Mucosa of rectum (tissue), 2 donors: ENCODE results near the gene AANAT.
"Not testable (repeated sequence)": the region's sequence is repeated elsewhere in the genome, so short reads cannot be mapped to it uniquely, and the experiment has no call there.

Source experiments
- H3K27ac ChIP-seq, 2 donors: one replicate each; pipeline ENCODE4 v1.7.0; 2013; ENCODE audit warnings: inconsistent platforms in 2 of 2, low read depth in 2 of 2, low read length in 2 of 2
- H3K27me3 ChIP-seq, 2 donors: one replicate each; pipeline ENCODE4 v1.7.0; 2013; ENCODE audit warnings: low read length in 2 of 2; ENCODE audit not compliant: control insufficient read depth in 2 of 2, insufficient read depth in 2 of 2
- H3K36me3 ChIP-seq, 2 donors: one replicate each; pipeline ENCODE4 v1.7.0; 2013; ENCODE audit warnings: low read length in 2 of 2; ENCODE audit not compliant: control insufficient read depth in 2 of 2, insufficient read depth in 2 of 2
- H3K4me1 ChIP-seq, 2 donors: one replicate each; pipeline ENCODE4 v1.7.0; 2013; ENCODE audit warnings: low read length in 2 of 2, mild to moderate bottlenecking in 1 of 2; ENCODE audit not compliant: control insufficient read depth in 2 of 2, insufficient read depth in 2 of 2
- H3K4me3 ChIP-seq, 2 donors: one replicate each; pipeline ENCODE4 v1.7.0; 2013; ENCODE audit warnings: low read length in 2 of 2
- H3K9ac ChIP-seq, 2 donors: one replicate each; pipeline ENCODE4 v1.7.0; 2013; ENCODE audit warnings: low read length in 2 of 2, low read depth in 1 of 2, mild to moderate bottlenecking in 1 of 2
- H3K9me3 ChIP-seq, 2 donors: one replicate each; pipeline ENCODE4 v1.7.0; 2013; ENCODE audit warnings: low read length in 2 of 2; ENCODE audit not compliant: control insufficient read depth in 2 of 2
- donor health status: healthy.
- donor health status: Normal muscosa, but diverticular disease.

Gene AANAT

DNA sequence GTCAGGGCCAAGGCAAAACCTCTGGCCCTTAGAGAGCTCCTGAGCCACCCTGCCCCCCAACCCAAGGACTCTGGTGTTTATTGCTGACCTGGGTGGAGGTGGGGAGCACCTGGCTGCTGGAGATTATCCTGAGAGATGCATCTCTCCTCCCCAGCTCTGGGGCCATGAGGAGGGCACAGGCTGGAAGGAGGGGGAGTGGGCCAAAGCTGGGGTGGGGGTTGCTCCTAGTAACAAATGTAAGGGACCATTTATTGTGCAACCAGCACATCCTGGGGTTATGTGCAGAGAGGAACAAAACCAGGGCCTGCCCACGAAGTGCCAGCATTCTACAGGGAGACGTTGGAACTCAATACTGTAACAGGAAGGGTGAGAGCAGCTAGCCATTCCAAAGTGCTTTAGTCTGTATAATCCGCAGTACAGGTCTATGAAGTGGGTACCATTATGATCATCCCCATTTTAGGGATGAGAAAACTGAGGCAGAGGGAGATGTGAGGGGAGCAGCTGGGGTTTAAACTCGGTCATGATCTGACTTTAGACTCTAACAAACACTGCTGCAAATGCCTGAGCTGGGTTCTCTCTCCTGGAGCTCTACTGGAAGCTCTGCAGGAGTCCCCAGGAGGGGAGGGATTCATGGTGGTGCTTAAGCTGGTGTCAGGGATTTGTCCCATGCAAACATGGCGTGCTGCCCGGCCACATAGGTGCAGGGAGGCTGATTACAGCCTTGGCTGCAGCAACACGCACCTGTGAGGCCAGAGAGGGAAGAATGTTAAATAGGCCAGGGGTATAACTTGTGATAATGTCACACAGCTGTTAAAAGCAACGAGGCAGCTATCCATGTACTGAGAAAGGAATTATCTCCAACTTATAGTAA lies 35.2 kb downstream of the AANAT start:
- H3K9ac ChIP-seq: no peak overlapping the region
- no peaks in the 10 kb centered on the region for H3K9me3 ChIP-seq
- H3K27ac ChIP-seq: peak overlapping the region in 1 of 2 donors; percentile 76
- H3K36me3 ChIP-seq: no peaks in the 10 kb centered on the region
- peaks cover 0 to 5% of the 10 kb centered on the region in 2 donors for H3K27me3 ChIP-seq
- peaks cover 29 to 33% of the 10 kb centered on the region in 2 donors for H3K4me1 ChIP-seq
- H3K4me3 ChIP-seq: no peak overlapping the region

- H3K27me3 ChIP-seq: peaks cover 0 to 5% of the 10 kb centered on the region in 2 donors
- H3K9me3 ChIP-seq: no peaks in the 10 kb centered on the region
- no peak overlapping the region for H3K27ac ChIP-seq
- H3K36me3 ChIP-seq: no peaks in the 10 kb centered on the region
- peaks cover 18 to 19% of the 10 kb centered on the region in 2 donors for H3K4me1 ChIP-seq
- no peak overlapping the region for H3K9ac ChIP-seq
- no peak overlapping the region for H3K4me3 ChIP-seq
These were observed 36.7 kb downstream of the AANAT start for GRCh38 chr17:76504117-76504516.

- no peak overlapping the region for H3K27ac ChIP-seq
- H3K9ac ChIP-seq: peak overlapping the region in 1 of 2 donors; percentile 14
- no peaks in the 10 kb centered on the region for H3K36me3 ChIP-seq
- peaks cover 0 to 5% of the 10 kb centered on the region in 2 donors for H3K27me3 ChIP-seq
- peak overlapping the region in 1 of 2 donors; percentile 13 for H3K4me3 ChIP-seq
- H3K9me3 ChIP-seq: no peaks in the 10 kb centered on the region
- peaks cover 2% of the 10 kb centered on the region in 2 donors for H3K4me1 ChIP-seq
These were observed 39.3 kb downstream of the AANAT start for GRCh38 chr17:76506408-76507345.

DNA sequence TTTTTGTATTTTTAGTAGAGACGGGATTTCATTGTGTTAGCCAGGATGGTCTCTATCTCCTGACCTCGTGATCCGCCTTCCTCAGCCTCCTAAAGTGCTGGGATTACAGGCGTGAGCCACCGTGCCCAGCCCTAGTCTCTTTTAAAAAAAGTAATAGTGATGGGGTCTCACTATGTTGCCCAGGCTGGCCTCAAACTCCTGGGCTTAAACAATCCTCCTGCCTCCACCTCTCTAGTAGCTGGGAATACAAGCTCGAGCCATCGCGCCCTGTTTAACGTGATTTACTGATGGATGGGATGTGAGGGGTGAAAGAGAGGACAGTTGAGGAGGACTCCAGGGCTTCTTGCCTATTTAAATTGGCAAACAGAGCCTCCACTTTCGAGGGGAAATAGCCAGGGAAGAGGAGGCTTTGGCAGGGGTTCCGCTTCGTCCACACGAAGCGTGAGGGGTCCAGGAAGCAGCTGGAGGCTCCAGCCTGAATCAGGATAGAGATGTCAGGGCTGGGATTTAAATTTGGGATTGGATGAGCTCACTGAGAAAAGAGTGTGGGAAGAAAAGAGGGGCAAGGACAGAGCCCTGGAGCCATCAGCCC lies 41.2 kb downstream of the AANAT start:
- H3K4me3 ChIP-seq, H3K27ac ChIP-seq, H3K9ac ChIP-seq, H3K9me3 ChIP-seq, H3K27me3 ChIP-seq, H3K4me1 ChIP-seq, H3K36me3 ChIP-seq: not testable (repeated sequence)

DNA sequence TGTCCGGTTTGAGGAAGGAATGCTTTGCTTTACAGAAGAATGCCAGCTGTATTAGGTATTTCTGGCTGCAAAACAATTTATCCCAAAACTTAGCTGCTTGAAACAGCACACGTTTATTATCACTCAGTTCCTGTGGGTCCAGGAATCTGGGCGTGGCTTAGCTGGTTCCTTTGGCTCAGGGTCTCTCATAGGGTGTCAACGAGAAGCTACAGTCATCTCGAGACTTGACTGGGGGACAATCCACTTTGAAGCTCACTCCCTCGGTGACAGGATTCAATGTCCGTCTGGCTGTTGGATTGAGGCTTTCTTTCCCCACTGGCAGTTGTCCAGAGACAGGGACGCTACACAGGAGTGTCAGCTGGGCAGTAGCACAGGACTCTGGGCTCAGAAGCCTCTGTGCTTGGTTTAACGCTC lies 43.4 kb downstream of the AANAT start:
- Histone ChIP-seq H3K4me1 (peaks cover 0 to 3% of the 10 kb centered on the region in 2 donors), H3K27ac (no peak overlapping the region), H3K4me3 (no peak overlapping the region), H3K9me3 (no peaks in the 10 kb centered on the region), H3K36me3 (no peaks in the 10 kb centered on the region), H3K9ac (no peak overlapping the region), H3K27me3 (peaks cover 0 to 5% of the 10 kb centered on the region in 2 donors)

DNA sequence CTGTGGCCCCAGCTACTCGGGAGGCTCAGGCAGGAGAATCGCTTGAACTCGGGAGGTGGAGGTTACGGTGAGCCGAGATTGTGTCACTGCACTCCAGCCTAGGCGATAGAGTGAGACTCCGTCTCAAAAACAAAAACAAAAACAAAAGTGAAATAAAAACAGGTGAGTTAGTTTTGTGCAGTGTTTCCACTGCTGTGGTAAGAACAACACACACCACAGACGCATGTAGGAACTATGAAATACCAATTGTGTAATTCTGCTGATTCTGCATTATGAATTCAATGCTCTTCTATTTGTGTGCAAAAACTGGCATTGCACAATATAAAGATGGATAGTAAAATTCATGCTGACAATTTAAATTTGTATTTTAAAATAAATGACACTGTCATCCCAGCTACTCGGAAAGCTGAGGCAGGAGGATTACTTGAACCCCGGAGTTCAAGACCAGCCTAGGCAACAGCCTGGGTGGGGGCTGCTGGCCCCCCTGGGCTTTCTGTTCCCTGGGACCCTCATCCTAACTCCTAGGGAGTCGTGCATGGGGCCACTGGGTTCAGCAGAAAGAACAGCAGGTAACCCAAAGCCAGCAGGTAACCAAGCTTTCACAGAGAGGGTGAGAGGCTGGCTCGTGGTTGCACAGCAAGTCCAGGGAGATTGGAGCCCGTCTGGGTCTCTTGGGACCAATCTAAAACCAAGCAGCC lies 44.4 kb downstream of the AANAT start:
- H3K27ac ChIP-seq: no peak overlapping the region

DNA sequence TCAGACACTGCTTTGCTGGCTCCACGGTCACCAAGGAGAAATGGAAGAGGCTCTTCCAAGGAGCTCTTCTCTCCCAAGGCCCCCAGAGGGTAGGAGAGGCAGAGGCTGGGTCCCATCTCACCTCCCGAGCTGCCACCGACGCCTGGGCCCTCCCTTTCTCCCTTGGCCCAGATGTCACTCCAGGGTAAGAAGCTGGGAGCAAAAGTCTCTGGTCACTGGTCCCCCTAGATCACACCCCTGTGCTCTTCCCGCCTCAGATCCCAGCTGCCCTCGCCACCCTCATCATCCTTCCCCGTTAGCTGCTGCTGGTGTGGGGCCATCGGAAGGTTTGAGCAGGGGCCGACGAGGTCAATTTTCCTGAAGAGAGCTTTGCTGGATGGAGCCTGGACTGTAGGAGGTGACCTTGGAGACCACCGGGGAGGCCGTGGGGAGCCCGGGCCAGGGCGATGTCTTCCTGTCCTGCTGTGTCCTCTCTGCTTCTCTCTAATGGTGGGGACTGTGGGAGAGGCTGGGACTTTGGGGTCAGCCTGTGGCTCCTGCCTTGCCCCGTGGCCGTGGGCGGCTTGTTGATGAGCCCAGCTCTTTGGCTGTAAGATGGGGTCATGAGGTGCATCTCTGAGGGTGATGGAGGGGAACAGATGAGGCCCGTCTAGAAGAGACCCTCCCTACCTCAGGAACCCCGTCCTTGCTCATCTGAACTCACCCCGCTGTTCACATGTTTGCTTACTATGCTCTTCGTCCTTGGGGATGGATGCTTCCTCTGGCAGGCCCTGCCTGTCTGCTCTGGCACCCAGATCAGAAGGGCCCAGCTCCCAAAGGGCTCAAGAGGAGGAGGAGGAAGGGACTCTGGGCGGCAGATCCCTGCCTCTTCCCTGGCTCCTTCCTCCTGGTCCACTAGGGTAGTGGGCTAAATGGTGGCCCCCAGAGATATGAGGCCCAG lies 45.2 kb downstream of the AANAT start:
- H3K9ac ChIP-seq: no peak overlapping the region

More for the DNA sequence above, 44.4 kb downstream of the AANAT start:
- H3K4me3 ChIP-seq: no peak overlapping the region
- H3K9me3 ChIP-seq: no peaks in the 10 kb centered on the region
- no peaks in the 10 kb centered on the region for H3K36me3 ChIP-seq
- H3K9ac ChIP-seq: no peak overlapping the region
- H3K27me3 ChIP-seq: peaks cover 0 to 1% of the 10 kb centered on the region in 2 donors
- H3K4me1 ChIP-seq: peaks cover 0 to 3% of the 10 kb centered on the region in 2 donors

DNA sequence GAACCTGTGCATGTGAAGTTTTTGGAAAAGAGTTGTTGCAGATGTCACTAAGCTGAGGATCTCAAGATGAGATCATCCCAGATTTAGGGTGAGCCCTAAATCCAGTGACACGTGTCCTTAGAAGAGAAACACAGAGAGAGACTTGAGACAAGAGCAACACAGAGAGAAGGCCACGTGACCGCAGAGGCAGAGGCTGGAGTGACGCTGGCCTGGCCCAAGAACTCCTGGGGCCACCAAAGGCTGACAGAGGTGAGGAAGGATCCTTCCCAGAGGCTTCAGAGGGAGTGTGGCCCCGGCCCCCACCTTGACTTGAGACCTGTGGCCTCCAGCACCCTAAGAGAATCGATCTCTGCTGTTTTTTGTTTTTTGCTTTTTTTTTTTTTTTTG lies 45.9 kb downstream of the AANAT start:
- Histone ChIP-seq H3K27ac (no peak overlapping the region), H3K27me3 (no peaks in the 10 kb centered on the region), H3K4me3 (no peak overlapping the region), H3K36me3 (no peaks in the 10 kb centered on the region), H3K9me3 (no peaks in the 10 kb centered on the region), H3K9ac (no peak overlapping the region), H3K4me1 (peaks cover 0 to 3% of the 10 kb centered on the region in 2 donors)

More for the DNA sequence above, 45.2 kb downstream of the AANAT start:
- Histone ChIP-seq H3K4me1 (peaks cover 0 to 3% of the 10 kb centered on the region in 2 donors), H3K36me3 (no peaks in the 10 kb centered on the region), H3K27me3 (no peaks in the 10 kb centered on the region), H3K9me3 (no peaks in the 10 kb centered on the region), H3K27ac (no peak overlapping the region), H3K4me3 (no peak overlapping the region)

DNA sequence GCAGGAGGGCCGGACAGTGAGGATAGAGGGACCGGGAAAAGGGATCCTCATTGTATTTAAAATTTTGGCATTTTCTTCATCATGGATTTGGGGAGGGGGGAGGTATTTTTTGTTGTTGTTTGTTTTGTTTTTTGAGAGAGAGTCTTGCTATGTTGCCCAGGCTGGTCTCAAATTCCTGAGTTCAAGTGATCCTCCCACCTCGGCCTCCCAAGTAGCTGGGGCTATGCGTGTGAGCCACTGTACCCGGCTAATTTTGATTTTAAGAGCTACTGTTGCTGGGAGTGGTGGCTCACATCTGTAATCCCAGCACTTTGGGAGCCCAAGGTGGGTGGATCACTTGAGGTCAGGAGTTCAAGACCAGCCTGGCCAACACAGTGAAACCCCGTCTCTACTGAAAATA lies 47.0 kb downstream of the AANAT start:
- not testable (repeated sequence) for H3K36me3 ChIP-seq, H3K4me3 ChIP-seq, H3K9me3 ChIP-seq, H3K27me3 ChIP-seq, H3K4me1 ChIP-seq, H3K9ac ChIP-seq, H3K27ac ChIP-seq
